PC-9 (cell line): ENCODE data around the gene RIC3. TPM values are rescaled to one million over a fixed set of nuclear protein-coding genes. Genes with fewer than 3 reads are reported as not detected.
A peak's percentile ranks its signal among the peaks of the same experiment; 100 is the strongest.

ENCODE experiments used
- BruUV-seq: library from RNA; stranded (reverse); fragments of 400-500 nt; replicated peaks from 2 replicates; lab custom pipeline; 2021; lab: Mats Ljungman, UMichigan
- CTCF ChIA-PET: fragments of 300-600 bp; sonication (Branson Sonifier 250); formaldehyde crosslinking; loops from one replicate; lab custom pipeline; 2022; ENCODE audit warnings: antibody characterized with exemption; lab: Charles Lee
- POLR2A ChIA-PET: fragments of 300-600 bp; sonication (Branson Sonifier 250); formaldehyde crosslinking; loops from one replicate; lab custom pipeline; 2022; ENCODE audit warnings: antibody characterized with exemption; ENCODE audit not compliant: unreplicated experiment; lab: Charles Lee
- DNase-seq, 2 experiments: peaks; one replicate each; pipeline versions ENCODE4 v3.0.0 to v3.0.0-alpha.2; 2015 to 2022; ENCODE audit warnings: mixed read lengths in 1 of 2
- H2AFZ ChIP-seq: fragments of 200-600 bp; sonication (generic); 2 replicates; pipeline ENCODE4 v1.8.1; 2017; ENCODE audit warnings: antibody characterized with exemption
- H3F3A ChIP-seq: fragments of 200-600 bp; sonication (generic); 2 replicates; pipeline ENCODE4 v1.8.1; 2017; ENCODE audit warnings: antibody characterized with exemption, mild to moderate bottlenecking, low read depth; ENCODE audit not compliant: insufficient read depth
- H3K27ac ChIP-seq: fragments of 200-600 bp; sonication (generic); 2 replicates; pipeline ENCODE4 v1.6.1; 2016; ENCODE audit warnings: mixed run types
- H3K27me3 ChIP-seq: fragments of 200-600 bp; sonication (generic); 2 replicates; pipeline ENCODE4 v1.6.1; 2016; ENCODE audit warnings: low read depth, mixed run types; ENCODE audit not compliant: insufficient read depth
- H3K36me3 ChIP-seq: fragments of 200-600 bp; sonication (generic); 2 replicates; pipeline ENCODE4 v1.6.1; 2016; ENCODE audit warnings: low read depth, mixed run types
- H3K4me1 ChIP-seq: fragments of 200-600 bp; sonication (generic); replicated peaks from 2 replicates; pipeline ENCODE4 v1.6.1; 2016; ENCODE audit warnings: mixed run types; ENCODE audit not compliant: insufficient read depth
- H3K4me2 ChIP-seq: fragments of 200-600 bp; sonication (generic); 2 replicates; pipeline ENCODE4 v1.6.1; 2017; ENCODE audit warnings: mixed run types
- H3K4me3 ChIP-seq: fragments of 200-600 bp; sonication (generic); 2 replicates; pipeline ENCODE4 v1.6.1; 2016; ENCODE audit warnings: mixed run types
- H3K79me2 ChIP-seq: fragments of 200-600 bp; sonication (generic); 2 replicates; pipeline ENCODE4 v1.6.1; 2017; ENCODE audit warnings: low read depth, mixed run types
- H3K9me2 ChIP-seq: fragments of 200-600 bp; sonication (generic); 2 replicates; pipeline ENCODE4 v1.8.1; 2017; ENCODE audit warnings: mild to moderate bottlenecking; ENCODE audit not compliant: insufficient read depth
- H3K9me3 ChIP-seq: fragments of 200-600 bp; sonication (generic); 2 replicates; pipeline ENCODE4 v1.8.1; 2016; ENCODE audit warnings: low read depth; ENCODE audit not compliant: insufficient read depth
- H4K20me1 ChIP-seq: fragments of 200-600 bp; sonication (generic); 2 replicates; pipeline ENCODE4 v1.8.1; 2017; ENCODE audit not compliant: insufficient read depth
- CTCF ChIP-seq: fragments of 200-600 bp; sonication (generic); conservative IDR thresholded peaks from 2 replicates; pipeline ENCODE4 v1.6.1; 2017; ENCODE audit warnings: mixed run types, antibody characterized with exemption, mild to moderate bottlenecking, moderate library complexity
- EZH2 ChIP-seq: fragments of 200-600 bp; sonication (generic); IDR thresholded peaks from 2 replicates; pipeline ENCODE4 v1.8.0; 2017; ENCODE audit warnings: antibody characterized with exemption, low read depth
- intact Hi-C: fragments of 100-400 bp; cut with micrococcal nuclease; formaldehyde crosslinking; loops from one replicate; pipeline ENCODE4 v1.10.0; 2022; ENCODE audit not compliant: unreplicated experiment
- total RNA-seq: library from RNA; stranded (reverse); gene quantifications from 2 replicates; pipeline ENCODE4 v1.2.3, GENCODE V29; 2021

RIC3 gene
- total RNA-seq, 1 experiment from 2014 or later, result not detected

- no peaks in the 10 kb centered on the region for H3K79me2 ChIP-seq
- H3K27ac ChIP-seq, result no peak overlapping the region
- no peak for DNase-seq
- H3K4me3 ChIP-seq, result no peak overlapping the region
- POLR2A ChIA-PET, result no interaction called here
- H3K4me2 ChIP-seq, result no peak overlapping the region
- CTCF ChIA-PET, result interaction anchor here (0.6 to 1.5 kb wide), 3 partner anchors 56 to 230 kb away, joined by 3 to 4 read pairs (median 3); no protein-coding TSS in a partner anchor
- H3K36me3 ChIP-seq, result no peaks in the 10 kb centered on the region
- H3K9me3 ChIP-seq, result no peaks in the 10 kb centered on the region
- H3K27me3 ChIP-seq, result peaks cover 4% of the 10 kb centered on the region; the same call in 1 of the 2 replicates
- no peaks in the 10 kb centered on the region for H4K20me1 ChIP-seq
- no peaks in the 10 kb centered on the region for H3K9me2 ChIP-seq
- no peaks in the 10 kb centered on the region for H3K4me1 ChIP-seq
- no peaks in the 10 kb centered on the region for H3F3A ChIP-seq
- intact Hi-C loops, result loop anchor here (2.0 kb wide), 1 partner anchor 58 kb away; no protein-coding TSS in a partner anchor
- no peak overlapping the region for H2AFZ ChIP-seq
- TF ChIP-seq EZH2 (no peak), CTCF (peak; percentile 47; the same call in 1 of the 2 replicates)
- BruUV-seq, result no TSS peak
Measured at GRCh38 chr11:8090756-8091155, 78.1 kb downstream of the RIC3 start.

GRCh38 chr11:8089791-8090510 is 78.9 kb downstream of the RIC3 start:
- BruUV-seq, result no TSS peak
- CTCF ChIA-PET, result interaction anchor here (1.5 kb wide), 1 partner anchor 57 kb away, joined by 4 read pairs; no protein-coding TSS in a partner anchor
- H3K27ac ChIP-seq, result no peak overlapping the region
- no peaks in the 10 kb centered on the region for H3K4me1 ChIP-seq
- intact Hi-C loops, result loop anchor here (2.0 kb wide), 1 partner anchor 57 kb away; no protein-coding TSS in a partner anchor
- H3K36me3 ChIP-seq, result no peaks in the 10 kb centered on the region
- TF ChIP-seq CTCF (no peak), EZH2 (no peak)
- H3K4me2 ChIP-seq, result no peak overlapping the region
- no peak for DNase-seq
- no peaks in the 10 kb centered on the region for H4K20me1 ChIP-seq
- no peak overlapping the region for H2AFZ ChIP-seq
- POLR2A ChIA-PET, result no interaction called here
- peaks cover 9% of the 10 kb centered on the region; the same call in 1 of the 2 replicates for H3K27me3 ChIP-seq
- H3K9me3 ChIP-seq, result no peaks in the 10 kb centered on the region
- no peaks in the 10 kb centered on the region for H3F3A ChIP-seq
- no peaks in the 10 kb centered on the region for H3K79me2 ChIP-seq
- no peaks in the 10 kb centered on the region for H3K9me2 ChIP-seq
- no peak overlapping the region for H3K4me3 ChIP-seq

- Histone ChIP-seq H3K27me3 (peaks cover 13% of the 10 kb centered on the region; the same call in 1 of the 2 replicates), H3K27ac (no peak overlapping the region)
Measured at GRCh38 chr11:8087756-8088155, 81.1 kb downstream of the RIC3 start.

More at GRCh38 chr11:8087756-8088155, 81.1 kb downstream of the RIC3 start:
- Histone ChIP-seq H3K4me2 (no peak overlapping the region), H2AFZ (no peak overlapping the region), H3K4me3 (no peak overlapping the region), H3K4me1 (no peaks in the 10 kb centered on the region), H3K9me2 (no peaks in the 10 kb centered on the region), H3K36me3 (no peaks in the 10 kb centered on the region), H3F3A (no peaks in the 10 kb centered on the region), H4K20me1 (no peaks in the 10 kb centered on the region), H3K9me3 (no peaks in the 10 kb centered on the region), H3K79me2 (no peaks in the 10 kb centered on the region)
- intact Hi-C loops, result no loop called here
- TF ChIP-seq EZH2, result no peak
- no peak for TF ChIP-seq CTCF
- ChIA-PET CTCF (no interaction called here), POLR2A (no interaction called here)
- no TSS peak for BruUV-seq
- no peak for DNase-seq
